Erythroblast (primary cell): Measurements from ENCODE around the gene PAX8.

Source experiments
- GATA1 ChIP-seq: IDR thresholded peaks from 2 replicates; pipeline ENCODE4 v1.6.1; 2011; ENCODE audit warnings: low read depth, mild to moderate bottlenecking, control low read depth, low read length, moderate library complexity
- POLR2A ChIP-seq: IDR thresholded peaks from 2 replicates; pipeline ENCODE4 v1.6.1; 2011; ENCODE audit warnings: mild to moderate bottlenecking, low read length

DNA sequence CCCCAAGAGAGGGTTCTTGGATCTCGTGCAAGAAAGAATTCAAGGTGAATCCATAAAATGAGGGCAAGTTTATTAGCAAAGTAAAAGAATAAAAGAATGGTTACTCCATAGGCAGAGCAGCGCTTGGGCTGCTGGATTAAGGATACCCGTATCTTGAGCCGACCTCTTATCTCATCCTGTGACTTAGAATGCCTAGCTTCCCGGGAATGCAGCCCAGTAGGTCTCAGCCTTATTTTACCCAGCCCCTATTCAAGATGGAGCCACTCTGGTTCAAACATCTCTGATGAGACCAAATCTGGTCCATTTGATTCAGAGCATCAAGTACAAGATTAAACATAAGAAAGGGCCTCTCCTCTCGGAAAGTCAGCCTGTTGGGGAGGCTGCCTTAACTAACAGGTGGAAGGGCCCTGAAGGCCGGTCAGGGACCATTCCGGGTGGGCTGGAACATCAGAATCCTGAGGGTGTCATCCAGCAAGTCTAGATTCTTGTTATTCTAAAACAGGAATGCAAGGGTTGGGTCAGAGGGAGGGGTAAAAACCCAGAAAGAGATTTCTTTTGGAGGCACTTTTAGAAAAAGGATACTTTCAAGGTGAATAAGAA, 99.2 kb downstream of the PAX8 start:
- no peak for TF ChIP-seq POLR2A
- TF ChIP-seq GATA1 = no peak
